Measurements from ENCODE around the gene PRR5.
"Not testable (repeated sequence)": the region's sequence is repeated elsewhere in the genome, so short reads cannot be mapped to it uniquely, and the experiment has no call there.

DNA sequence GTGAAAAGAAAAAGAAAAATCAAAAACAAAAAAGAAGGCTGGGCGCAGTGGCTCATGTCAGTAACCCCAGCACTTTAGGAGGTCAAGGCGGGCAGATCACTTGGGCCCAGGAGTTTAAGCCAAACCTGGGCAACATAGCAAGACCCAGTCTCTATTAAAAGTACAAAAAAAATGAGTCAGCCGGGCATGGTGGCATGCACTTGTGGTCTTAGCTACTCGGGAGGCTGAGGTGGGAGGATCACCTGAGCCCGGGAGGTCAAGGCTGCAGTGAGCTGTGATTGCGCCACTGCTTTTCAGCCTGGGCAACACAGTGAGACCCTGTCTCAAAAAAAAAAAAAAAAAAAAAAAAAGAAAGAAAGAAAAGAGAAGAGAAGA is 26.0 kb upstream of the PRR5 start:
- not testable (repeated sequence) for TF ChIP-seq CTCF (IDR thresholded peaks at IDR 0.05 in 8 of 11, conservative IDR thresholded peaks at IDR 0.05 in 3 of 11); POLR2A (IDR thresholded peaks at IDR 0.05); POLR2AphosphoS5 (IDR thresholded peaks at IDR 0.05)
